Cardiac fibroblast (primary cell): ENCODE data around the gene ETV1.

Source experiments
- DNase-seq, 2 donors: peaks; one replicate each; pipeline versions ENCODE4 v3.0.0 to v3.0.0-alpha.2; 2010; ENCODE audit warnings: low read depth in 2 of 2
- H3K4me3 ChIP-seq, 2 donors: replicated peaks in 1 of 2; 1 replicate in 1 of 2; 2 replicates in 1 of 2; pipeline ENCODE4 v1.5.1; 2011; ENCODE audit warnings: low read depth in 2 of 2, low read length in 2 of 2, mild to moderate bottlenecking in 2 of 2, moderate library complexity in 1 of 2
- TF ChIP-seq, protein P1 (sequence below): IDR thresholded peaks from one replicate; pipeline ENCODE4 v1.5.1; 2011; ENCODE audit warnings: low read depth, mild to moderate bottlenecking, low read length, inconsistent platforms

Gene ETV1

DNA sequence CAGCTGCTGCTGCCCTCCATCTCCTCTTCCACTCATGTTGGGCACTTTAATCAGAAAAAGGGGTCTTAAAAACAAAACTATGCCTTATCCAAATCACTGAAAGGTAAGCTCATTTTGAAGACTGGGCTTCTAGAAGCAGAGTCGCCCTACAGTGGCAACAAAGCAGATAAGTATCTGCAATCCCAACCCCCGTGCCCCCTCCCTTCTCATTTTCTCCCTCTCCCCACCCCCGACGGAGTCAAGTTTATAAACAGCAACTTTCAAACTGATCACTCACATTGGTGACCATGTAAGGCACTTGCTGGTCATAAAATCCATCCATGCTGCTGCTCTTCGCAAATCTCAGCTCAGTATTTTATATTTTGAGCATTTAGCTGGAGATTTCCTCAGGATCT, 738 bp downstream of the ETV1 start:
- peak; percentile 33 to 52 for DNase-seq
- TF ChIP-seq, protein P1, sequence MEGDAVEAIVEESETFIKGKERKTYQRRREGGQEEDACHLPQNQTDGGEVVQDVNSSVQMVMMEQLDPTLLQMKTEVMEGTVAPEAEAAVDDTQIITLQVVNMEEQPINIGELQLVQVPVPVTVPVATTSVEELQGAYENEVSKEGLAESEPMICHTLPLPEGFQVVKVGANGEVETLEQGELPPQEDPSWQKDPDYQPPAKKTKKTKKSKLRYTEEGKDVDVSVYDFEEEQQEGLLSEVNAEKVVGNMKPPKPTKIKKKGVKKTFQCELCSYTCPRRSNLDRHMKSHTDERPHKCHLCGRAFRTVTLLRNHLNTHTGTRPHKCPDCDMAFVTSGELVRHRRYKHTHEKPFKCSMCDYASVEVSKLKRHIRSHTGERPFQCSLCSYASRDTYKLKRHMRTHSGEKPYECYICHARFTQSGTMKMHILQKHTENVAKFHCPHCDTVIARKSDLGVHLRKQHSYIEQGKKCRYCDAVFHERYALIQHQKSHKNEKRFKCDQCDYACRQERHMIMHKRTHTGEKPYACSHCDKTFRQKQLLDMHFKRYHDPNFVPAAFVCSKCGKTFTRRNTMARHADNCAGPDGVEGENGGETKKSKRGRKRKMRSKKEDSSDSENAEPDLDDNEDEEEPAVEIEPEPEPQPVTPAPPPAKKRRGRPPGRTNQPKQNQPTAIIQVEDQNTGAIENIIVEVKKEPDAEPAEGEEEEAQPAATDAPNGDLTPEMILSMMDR = no peak
- peak overlapping the region; percentile 80 to 84 for H3K4me3 ChIP-seq

DNA sequence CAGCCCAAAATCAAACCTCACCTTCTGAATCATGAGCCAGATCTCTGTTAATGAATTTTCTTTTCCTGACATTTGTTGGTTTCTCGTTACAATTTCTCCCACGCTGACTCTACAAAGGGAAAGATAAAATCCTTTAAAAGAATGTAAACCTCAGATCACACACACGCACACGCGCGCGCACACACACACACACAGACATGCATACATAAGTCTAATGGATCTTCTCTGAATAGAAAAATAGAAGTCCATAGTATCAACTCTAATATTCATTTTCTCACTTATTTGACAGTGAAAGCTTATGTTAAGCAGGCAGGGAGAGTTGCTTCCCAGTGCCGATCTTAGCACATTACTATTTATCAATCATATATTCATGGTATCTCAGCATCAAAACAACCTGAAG, 1.4 kb downstream of the ETV1 start:
- H3K4me3 ChIP-seq = peak overlapping the region; percentile 80 to 84
- TF ChIP-seq, protein P1 = no peak
- peak; percentile 67 to 72 for DNase-seq

DNA sequence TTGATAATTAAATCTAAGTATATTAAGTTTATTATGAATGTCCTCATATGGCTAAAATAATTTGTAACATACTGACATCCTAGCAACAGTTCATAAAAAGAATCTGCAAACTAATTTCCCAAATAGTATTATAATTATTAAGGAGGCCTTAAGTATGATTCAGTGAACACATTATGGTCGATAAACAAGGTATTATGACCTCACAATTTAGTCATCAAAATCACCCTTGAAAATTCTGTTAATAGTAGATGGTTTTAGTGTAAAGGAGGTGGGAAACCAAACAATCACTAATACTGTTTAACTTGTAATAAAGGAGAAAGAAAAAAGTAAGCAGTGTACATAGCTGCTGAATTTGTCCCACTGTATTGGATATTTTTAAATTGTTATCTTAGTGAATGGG, 2.1 kb downstream of the ETV1 start:
- peak in 1 of 2 donors; percentile 36 for DNase-seq
- peak overlapping the region in 1 of 2 donors; percentile 80 for H3K4me3 ChIP-seq
- TF ChIP-seq, protein P1 = no peak

DNA sequence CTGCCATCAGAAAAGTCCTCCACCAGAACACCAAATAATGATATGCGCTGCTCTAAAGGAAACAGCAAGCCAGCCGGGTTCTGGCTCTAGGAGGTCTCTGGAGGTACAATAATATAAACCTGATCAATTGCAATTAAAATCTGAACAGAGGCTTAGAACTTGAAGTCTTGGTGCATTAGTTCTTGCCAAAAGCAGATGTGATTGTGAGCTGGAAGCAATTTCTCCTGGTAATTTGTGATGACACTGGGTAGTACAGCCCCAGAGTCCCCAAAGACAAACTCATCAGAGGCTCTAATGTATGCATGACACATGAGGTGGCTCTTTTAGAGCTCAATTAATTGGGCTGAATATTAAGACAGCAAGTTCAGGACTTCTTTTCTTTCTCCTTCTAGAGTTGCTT, 3.3 kb downstream of the ETV1 start:
- H3K4me3 ChIP-seq = no peak overlapping the region
- no peak for DNase-seq
- TF ChIP-seq, protein P1 = no peak

DNA sequence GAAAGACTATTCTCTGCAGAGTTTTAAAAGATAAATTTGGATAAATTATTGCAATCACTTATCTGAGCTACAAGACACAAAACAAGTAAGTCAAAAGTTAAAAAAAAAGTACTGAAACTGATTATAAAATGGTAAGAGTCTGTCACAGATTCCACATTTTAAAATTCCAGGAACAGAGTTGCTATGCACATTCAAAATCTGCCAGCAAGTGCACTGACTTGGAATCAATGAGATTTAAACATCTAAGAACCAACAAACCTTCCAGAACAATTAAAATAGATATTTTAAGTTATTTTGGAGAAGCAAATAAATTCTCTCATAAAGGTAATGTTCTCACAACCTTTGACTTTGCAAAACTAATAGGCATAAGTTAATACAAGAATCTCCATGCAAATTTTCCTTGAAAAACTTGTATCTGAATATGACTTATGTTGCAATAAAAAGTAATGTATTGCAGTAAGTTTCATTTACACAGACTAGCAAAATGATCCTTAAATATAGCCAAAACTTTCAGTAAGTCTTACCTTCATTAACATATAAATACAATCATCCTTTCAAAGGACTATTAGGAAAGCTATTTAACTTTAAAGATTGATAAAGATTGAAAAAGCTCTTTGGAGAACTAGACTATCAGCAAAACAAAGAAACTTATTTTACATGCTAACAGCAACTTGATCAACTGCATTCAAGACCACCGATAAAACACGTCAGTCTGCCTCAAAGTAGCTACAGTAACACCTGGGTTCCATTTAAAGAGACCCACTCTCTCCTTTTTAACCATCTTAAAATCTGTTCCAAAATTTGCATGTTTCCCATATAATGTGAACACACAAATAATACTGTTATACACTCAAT, 4.4 kb downstream of the ETV1 start:
- no peak overlapping the region for H3K4me3 ChIP-seq
- TF ChIP-seq, protein P1 = no peak
- no peak for DNase-seq

DNA sequence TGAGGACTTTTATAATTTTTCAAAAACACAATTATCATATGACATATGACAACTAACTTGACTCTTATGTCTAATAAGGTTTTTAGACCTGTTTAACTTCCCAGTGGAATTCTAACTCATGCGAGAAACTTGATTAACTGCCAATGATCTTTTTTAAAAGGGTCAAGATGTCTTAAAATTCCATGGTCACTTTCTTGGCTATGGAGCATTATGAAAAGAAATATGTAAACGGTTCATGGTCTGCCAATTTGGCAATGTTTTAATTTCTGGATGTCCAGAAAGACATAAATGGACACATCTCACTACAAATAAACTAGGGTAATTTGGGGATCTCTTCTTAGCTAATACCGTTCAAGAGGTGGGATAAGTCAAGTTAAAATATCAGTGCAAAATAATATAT, 5.4 kb downstream of the ETV1 start:
- no peak overlapping the region for H3K4me3 ChIP-seq
- DNase-seq = no peak
- TF ChIP-seq, protein P1 = no peak
